ENCODE results near the gene ZHX3. TPM values are rescaled to one million over a fixed set of nuclear protein-coding genes. Genes with fewer than 3 reads are reported as not detected.

ZHX3 gene
- total RNA-seq, 1 experiment from 2014 or later, result 21.5 TPM

DNA sequence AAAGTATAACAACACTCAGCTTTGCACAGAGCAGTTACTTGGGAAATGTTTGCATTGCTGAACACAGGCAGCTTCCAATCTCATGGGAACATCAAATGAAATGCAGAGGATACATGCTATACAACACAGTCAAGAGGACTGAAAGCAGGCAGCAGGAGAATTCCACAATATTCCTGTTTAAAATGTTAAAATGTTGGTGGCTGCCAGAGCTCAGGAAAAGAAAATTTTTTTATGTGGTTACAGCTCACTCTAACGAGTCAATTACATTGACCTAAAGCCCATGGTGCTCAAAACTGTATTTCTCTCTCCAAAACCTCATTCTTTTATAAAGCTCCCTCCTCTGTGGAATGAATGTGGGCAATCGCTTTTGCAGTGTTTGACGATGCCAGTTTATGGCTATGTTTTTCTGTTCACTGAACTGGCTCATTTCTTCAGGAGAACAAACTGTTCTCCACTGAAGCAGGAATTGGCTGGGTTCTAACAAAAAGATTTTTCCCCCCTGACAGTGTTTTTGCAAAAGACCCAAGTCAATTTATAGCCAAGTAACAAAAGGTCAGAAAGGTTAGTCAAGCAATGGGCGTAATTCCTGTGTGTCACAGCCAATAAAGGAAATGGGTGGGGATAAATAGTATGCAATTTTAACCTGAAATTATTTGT, 69.0 kb downstream of the ZHX3 start:
- H3K79me2 ChIP-seq (ENCODE audit: low read depth), result no peaks in the 10 kb centered on the region
- intact Hi-C loops (cut with micrococcal nuclease; ENCODE audit: unreplicated experiment), result no loop called here
- DNase-seq, result no peak
- TF ChIP-seq EZH2 (IDR thresholded peaks at IDR 0.05; ENCODE audit: low read depth), result no peak
- TF ChIP-seq, protein P1, sequence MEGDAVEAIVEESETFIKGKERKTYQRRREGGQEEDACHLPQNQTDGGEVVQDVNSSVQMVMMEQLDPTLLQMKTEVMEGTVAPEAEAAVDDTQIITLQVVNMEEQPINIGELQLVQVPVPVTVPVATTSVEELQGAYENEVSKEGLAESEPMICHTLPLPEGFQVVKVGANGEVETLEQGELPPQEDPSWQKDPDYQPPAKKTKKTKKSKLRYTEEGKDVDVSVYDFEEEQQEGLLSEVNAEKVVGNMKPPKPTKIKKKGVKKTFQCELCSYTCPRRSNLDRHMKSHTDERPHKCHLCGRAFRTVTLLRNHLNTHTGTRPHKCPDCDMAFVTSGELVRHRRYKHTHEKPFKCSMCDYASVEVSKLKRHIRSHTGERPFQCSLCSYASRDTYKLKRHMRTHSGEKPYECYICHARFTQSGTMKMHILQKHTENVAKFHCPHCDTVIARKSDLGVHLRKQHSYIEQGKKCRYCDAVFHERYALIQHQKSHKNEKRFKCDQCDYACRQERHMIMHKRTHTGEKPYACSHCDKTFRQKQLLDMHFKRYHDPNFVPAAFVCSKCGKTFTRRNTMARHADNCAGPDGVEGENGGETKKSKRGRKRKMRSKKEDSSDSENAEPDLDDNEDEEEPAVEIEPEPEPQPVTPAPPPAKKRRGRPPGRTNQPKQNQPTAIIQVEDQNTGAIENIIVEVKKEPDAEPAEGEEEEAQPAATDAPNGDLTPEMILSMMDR (conservative IDR thresholded peaks at IDR 0.05), result no peak
- H3F3A ChIP-seq (ENCODE audit: insufficient read depth, low read depth), result no peaks in the 10 kb centered on the region; the same call in 1 of the 2 replicates
- H3K9me3 ChIP-seq (ENCODE audit: insufficient read depth, low read depth), result no peaks in the 10 kb centered on the region
- H3K4me1 ChIP-seq (replicated peaks; ENCODE audit: insufficient read depth), result peaks cover 7% of the 10 kb centered on the region; the same call in 1 of the 2 replicates
- no TSS peak for BruUV-seq (replicated peaks)
- H3K9me2 ChIP-seq (ENCODE audit: insufficient read depth), result no peaks in the 10 kb centered on the region
- ChIA-PET CTCF (no interaction called here), POLR2A (ENCODE audit: unreplicated experiment) (no interaction called here)
- H3K4me2 ChIP-seq, result no peak overlapping the region
- H3K27me3 ChIP-seq (ENCODE audit: insufficient read depth, low read depth), result no peaks in the 10 kb centered on the region
- H3K36me3 ChIP-seq (ENCODE audit: low read depth), result no peaks in the 10 kb centered on the region
- no peak overlapping the region for H3K27ac ChIP-seq
- H3K4me3 ChIP-seq, result no peak overlapping the region
- H2AFZ ChIP-seq, result no peak overlapping the region
- H4K20me1 ChIP-seq (ENCODE audit: insufficient read depth), result no peaks in the 10 kb centered on the region; the same call in 1 of the 2 replicates

DNA sequence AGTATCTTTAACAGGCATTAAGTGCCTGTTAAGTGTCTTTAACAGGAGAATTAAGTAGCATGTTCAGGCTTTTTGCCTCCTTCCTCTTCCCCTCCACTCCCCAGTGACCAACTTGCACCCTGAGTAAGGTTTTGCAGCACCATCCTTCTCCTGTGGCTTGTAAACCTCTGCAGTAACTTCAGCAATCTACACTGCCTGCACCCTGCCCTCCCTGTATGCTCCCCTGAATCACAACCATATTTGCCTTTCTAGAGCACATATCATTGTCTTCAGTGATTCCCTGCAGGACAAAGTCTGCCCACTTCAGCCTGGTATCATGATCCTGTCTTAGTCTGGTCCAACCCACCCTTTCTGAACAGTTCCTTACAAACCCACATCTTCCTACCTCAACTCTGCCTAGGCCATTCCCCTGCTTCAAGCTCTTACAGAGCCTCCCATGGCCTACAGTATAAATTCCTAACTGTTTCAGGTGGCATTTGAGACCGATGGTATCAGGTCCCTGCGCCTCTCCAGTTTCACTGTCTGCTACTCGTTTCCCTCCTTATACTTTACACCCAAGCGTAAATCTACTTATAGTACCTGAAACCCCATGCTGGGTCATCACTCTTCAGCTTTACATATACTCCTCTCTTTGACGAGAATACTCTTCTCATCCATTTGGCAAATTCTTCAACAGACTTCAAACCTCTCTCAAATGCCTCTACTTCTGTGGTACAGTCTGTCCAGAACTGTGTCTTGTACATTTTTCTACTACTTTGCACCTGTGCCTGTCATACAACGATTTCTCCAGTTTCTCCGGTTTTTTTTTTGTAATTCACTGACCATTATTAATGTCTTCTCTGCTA, 69.8 kb downstream of the ZHX3 start:
- DNase-seq, result no peak
- H3K4me1 ChIP-seq (replicated peaks; ENCODE audit: insufficient read depth), result peaks cover 7% of the 10 kb centered on the region; the same call in 1 of the 2 replicates
- no peaks in the 10 kb centered on the region; the same call in 1 of the 2 replicates for H4K20me1 ChIP-seq (ENCODE audit: insufficient read depth)
- no peaks in the 10 kb centered on the region for H3K9me3 ChIP-seq (ENCODE audit: insufficient read depth, low read depth)
- H2AFZ ChIP-seq, result no peak overlapping the region
- no peak overlapping the region for H3K4me2 ChIP-seq
- H3K27me3 ChIP-seq (ENCODE audit: insufficient read depth, low read depth), result no peaks in the 10 kb centered on the region
- no peaks in the 10 kb centered on the region; the same call in 1 of the 2 replicates for H3F3A ChIP-seq (ENCODE audit: insufficient read depth, low read depth)
- no TSS peak for BruUV-seq (replicated peaks)
- H3K79me2 ChIP-seq (ENCODE audit: low read depth), result no peaks in the 10 kb centered on the region
- POLR2A ChIA-PET (ENCODE audit: unreplicated experiment), result no interaction called here
- H3K9me2 ChIP-seq (ENCODE audit: insufficient read depth), result no peaks in the 10 kb centered on the region
- H3K4me3 ChIP-seq, result no peak overlapping the region
- no peaks in the 10 kb centered on the region for H3K36me3 ChIP-seq (ENCODE audit: low read depth)
- intact Hi-C loops (cut with micrococcal nuclease; ENCODE audit: unreplicated experiment), result no loop called here
- TF ChIP-seq, protein P1 (conservative IDR thresholded peaks at IDR 0.05), result no peak
- TF ChIP-seq EZH2 (IDR thresholded peaks at IDR 0.05; ENCODE audit: low read depth), result no peak
- CTCF ChIA-PET, result no interaction called here
- no peak overlapping the region for H3K27ac ChIP-seq

DNA sequence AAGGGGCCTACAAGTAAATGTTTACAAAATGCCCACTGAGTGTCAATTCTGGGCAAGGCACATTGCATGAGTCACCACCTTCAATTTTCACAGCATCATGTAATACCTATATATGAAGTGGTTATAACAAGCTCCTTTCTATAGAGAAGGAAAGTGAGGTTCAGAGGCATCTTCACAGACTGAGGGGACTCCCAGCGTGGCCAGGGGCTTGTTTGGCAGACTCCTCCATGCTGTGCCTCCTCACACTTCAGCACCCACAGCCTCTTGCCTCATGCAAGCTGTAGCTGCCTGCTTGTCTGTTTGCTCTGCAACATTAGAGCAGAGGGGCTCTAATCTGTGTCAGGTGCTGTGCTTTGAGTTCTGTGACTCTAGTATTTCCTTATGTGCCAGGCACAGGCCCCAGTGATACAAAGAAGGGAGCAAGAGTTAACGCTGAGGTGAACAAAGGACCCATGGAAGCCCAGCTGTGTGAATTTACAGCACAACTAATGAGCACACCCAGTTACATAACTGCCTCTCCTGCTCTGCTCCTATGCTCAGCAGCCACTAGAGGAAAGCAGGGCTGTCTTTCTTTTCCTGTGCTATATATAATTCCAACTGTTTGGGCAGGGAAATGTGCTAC, 72.3 kb downstream of the ZHX3 start:
- Histone ChIP-seq H3K9me3 (ENCODE audit: insufficient read depth, low read depth) (no peaks in the 10 kb centered on the region), H3K36me3 (ENCODE audit: low read depth) (no peaks in the 10 kb centered on the region), H3K9me2 (ENCODE audit: insufficient read depth) (0 out of 2 replicates have a peak, but pooled peaks cover 4% of the 10 kb centered on the region), H3K27me3 (ENCODE audit: insufficient read depth, low read depth) (no peaks in the 10 kb centered on the region), H3K4me2 (no peak overlapping the region), H3K4me3 (no peak overlapping the region), H4K20me1 (ENCODE audit: insufficient read depth) (no peaks in the 10 kb centered on the region; the same call in 1 of the 2 replicates), H3K27ac (no peak overlapping the region), H3K4me1 (replicated peaks; ENCODE audit: insufficient read depth) (peaks cover 7% of the 10 kb centered on the region; the same call in 1 of the 2 replicates), H3F3A (ENCODE audit: insufficient read depth, low read depth) (no peaks in the 10 kb centered on the region; the same call in 1 of the 2 replicates), H3K79me2 (ENCODE audit: low read depth) (no peaks in the 10 kb centered on the region), H2AFZ (no peak overlapping the region)
- POLR2A ChIA-PET (ENCODE audit: unreplicated experiment), result no interaction called here
- intact Hi-C loops (cut with micrococcal nuclease; ENCODE audit: unreplicated experiment), result no loop called here
- no TSS peak for BruUV-seq (replicated peaks)
- CTCF ChIA-PET, result no interaction called here
- TF ChIP-seq, protein P1 (conservative IDR thresholded peaks at IDR 0.05), result no peak
- TF ChIP-seq EZH2 (IDR thresholded peaks at IDR 0.05; ENCODE audit: low read depth), result no peak
- DNase-seq, result no peak

Measured in PC-9 (cell line).